ENCODE measurements around the gene SLC24A1.
"Not testable (repeated sequence)": the region's sequence is repeated elsewhere in the genome, so short reads cannot be mapped to it uniquely, and the experiment has no call there.

Gene SLC24A1

DNA sequence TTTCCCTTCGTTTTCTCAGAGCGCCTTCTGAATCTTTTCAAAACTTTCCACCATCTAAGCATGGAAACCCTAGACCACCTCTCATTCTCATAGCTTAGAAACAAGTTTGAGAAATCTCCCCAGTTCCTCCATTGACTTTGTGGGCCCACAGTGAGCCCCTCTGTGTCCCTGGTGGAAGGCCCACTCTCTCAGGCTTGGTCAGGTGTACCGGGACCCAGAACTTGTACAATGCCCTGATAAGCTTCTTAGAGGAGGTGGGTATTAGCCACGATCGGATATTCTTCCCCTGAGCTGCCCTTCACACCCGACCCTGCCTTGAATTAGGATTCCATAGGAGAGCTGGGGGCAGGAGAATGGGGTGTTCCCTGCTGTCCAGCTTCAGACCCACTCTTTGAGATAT lies at the start of gene SLC24A1:
SLC24A1 (plus strand) TSS at position 301 of the 400 bp plus-strand sequence. CDS start 2,143 bp downstream, outside the sequence.
- no peak for DNase-seq

DNA sequence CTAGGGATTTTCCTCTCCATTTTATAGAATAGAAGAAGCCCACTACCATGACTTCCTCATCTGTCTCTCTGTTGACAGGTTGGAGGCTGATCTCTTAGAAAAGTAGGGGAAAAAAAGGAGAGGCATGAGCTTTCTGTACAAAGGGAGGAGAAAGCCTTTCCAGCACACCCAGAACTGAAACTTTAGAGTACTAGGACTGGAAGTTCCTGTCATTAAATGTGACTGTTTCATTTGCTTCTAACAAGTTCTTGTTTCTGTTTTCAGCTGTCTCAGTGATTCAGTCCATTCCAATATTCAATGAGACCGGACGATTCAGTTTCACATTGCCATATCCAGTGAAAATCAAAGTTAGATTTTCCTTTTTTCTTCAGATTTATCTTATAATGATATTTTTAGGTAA lies 49.8 kb upstream of the SLC24A1 start:
- no peak for DNase-seq

DNA sequence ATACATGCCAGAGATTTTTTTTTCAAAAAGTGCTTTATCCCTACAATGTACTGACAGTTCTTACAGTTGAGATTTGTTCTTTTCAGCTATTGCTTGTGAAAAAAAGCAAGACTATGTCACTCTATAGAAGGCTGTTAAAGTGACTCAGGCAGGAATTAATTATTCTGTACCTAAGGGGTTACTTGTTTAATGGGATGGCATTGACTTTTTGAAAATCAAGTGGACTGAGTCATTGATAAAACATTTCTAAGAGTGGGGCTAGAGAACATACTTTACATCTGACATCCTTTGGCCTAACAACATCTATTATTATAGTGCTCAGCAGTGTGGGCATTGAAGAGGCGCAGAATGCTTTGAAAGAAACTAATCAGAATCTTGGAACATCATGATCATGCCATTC lies 45.1 kb upstream of the SLC24A1 start:
- DNase-seq, result no peak

DNA sequence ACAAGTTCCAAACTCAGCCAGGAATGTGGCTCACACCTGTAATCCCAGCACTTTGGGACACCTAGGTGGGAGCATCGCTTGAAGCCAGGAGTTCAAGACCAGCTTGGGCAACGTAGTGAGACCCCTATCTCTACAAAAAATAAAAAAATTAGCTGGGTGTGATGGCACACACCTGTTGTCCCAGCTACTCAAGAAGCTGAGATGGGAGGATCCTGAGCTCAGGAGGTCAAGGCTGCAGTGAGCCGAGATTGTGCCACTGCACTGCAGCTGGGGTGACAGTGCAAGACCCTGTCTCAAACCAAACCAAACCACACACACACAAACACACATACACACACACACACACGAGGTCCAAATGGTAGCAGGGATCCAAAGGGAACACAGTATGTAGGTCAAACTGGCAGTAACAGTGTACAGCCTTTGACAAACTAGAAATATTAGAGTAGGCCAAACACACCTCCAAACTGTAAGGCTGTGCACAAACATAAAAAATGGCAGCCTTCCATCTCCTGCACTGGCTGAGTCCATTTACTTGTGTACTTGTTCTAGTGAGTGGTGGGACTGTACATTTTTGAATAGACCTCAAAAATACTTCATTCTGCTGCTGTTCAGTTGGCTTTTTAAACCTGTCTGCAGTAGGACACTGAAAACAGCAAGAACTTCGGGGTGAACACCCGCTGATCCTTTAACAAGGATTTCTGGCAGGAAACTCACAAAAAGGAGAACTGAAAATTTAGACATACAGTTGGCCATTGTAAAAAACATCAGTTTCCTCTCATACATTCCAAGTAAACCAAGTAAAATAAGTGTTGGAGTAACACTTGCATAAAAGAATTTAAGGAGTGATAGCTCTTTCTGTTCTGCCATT lies 44.4 kb upstream of the SLC24A1 start:
- DNase-seq, result no peak

- DNase-seq, result no peak
Measured at GRCh38 chr15:65578904-65579728, 42.6 kb upstream of the SLC24A1 start.

GRCh38 chr15:65579762-65580161 lies 42.0 kb upstream of the SLC24A1 start:
- no peak for DNase-seq

DNA sequence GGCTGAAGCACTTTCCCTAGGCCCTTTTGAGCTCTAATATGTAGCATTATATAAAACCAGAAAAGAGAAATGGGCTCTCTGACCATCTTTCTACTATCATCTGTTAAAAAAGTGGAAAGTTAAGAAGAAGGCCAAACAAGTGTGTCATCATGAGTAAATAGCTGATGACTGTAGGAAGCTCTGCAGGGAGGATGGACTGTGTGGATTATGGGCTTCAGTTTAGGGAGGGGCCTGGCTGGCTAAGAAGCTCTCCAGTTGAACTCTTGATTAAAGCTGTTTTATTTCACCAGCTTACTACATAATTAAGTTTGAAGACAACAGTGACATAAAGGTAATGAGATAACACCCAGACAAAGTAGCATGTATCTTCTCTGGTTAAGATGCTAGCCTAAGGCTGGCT lies 41.5 kb upstream of the SLC24A1 start:
- no peak for DNase-seq

- peak; percentile 55 to 80 for DNase-seq
Measured at GRCh38 chr15:65583701-65584100, 38.0 kb upstream of the SLC24A1 start.

- DNase-seq, result no peak
Measured at GRCh38 chr15:65584241-65584640, 37.5 kb upstream of the SLC24A1 start.

DNA sequence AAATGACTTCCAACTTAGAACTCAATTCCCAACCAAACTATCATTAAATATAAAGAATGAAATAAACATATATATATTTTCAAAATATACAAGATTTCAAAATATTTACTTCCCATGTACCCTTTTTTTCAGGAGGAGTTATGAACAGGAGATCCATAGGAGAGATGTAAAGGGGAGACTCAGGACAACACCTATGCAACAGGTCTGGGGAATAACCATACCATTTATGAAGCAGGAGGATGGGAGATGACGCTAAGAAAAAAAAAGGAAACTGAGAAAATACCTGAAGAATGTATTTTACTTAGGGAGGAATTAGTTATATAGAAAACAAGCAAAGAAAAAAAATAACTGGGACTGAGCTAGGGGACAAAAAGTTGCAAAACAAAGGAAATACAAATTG lies 34.6 kb upstream of the SLC24A1 start:
- DNase-seq, result no peak

- peak; percentile 12 to 38 for DNase-seq
Measured at GRCh38 chr15:65595960-65596359, 25.8 kb upstream of the SLC24A1 start.

DNA sequence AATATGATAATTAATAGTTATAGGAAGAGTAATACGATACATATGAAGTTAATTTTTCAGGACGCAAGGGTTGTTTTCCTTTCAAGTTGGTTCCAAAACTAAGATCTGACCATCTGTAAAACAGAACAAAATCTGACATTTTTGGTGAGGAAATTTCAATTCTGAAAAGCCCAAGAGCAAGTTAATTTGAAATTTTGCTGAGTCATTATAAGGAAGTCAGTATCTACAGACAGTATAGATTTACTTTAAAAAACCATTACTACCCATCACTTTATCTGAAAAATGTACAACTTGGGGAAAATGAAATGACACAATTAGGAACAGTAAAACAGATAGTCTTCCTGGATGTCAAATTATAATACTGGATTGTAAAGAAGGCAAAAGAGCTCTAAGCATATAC lies 23.3 kb upstream of the SLC24A1 start:
- no peak for DNase-seq

DNA sequence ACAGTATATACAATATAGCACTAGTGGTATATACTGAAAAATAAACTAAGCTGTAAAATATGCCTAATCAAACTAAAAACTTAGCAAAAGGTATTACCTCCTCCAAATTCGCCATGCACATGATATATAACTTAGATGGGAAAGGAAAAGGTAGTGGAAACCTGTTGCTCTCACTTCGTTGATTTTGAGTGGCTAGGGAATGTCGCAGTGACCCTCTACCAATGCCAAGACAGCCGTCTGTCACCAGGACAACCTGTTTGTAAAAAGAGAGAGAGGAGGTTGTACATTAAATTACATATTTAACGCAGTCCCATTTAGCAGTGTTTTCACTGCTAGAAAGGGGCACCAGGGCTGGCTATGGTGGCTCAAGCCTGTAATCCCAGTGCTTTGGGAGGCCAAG lies 22.1 kb upstream of the SLC24A1 start:
- DNase-seq, result no peak

GRCh38 chr15:65603134-65603533 lies 18.6 kb upstream of the SLC24A1 start:
- no peak for DNase-seq

DNA sequence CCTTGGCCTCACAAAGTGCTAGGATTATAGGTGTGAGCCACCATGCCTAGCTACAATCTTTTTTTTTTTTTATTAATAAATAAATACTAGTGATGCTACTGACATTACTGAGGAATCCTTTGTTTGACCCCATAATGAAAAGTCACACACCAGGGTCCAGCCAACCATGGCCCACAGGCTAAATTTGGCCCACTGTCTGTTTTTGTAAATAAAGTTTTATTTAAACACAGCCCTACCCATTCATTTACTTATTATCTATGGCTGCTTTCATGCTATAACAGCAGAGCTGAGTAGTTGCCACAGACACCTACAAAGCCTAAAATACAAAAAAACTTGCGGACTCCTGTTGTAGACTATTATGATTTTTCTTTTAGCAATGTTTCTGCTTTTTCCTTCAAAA lies 18.2 kb upstream of the SLC24A1 start:
- DNase-seq, result no peak

- peak; percentile 91 to 93 for DNase-seq
Measured at GRCh38 chr15:65610871-65611718, 10.6 kb upstream of the SLC24A1 start, which contains the start of gene INTS14. Gene INTS14 (minus strand): TSS chr15:65611131. CDS start chr15:65607380, 3,751 bp downstream.

- no peak for DNase-seq
Measured at GRCh38 chr15:65611888-65612615, 9.7 kb upstream of the SLC24A1 start.

DNA sequence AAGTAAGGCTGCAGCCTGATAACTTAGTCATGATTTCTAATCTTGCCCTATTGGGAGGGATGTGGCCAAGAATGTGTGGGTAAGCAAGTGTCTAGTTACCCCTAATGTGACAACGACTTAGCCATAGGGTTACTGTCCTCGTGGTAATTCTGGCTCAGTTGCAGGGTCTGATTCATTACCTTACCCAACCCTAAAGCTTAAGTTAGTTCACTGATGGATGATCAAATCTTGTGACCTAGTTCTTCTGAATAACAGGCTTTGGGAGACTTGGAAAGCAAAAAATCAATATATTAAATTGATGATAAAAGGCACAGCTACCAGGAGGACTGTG lies 9.2 kb upstream of the SLC24A1 start:
- DNase-seq, result no peak

DNA sequence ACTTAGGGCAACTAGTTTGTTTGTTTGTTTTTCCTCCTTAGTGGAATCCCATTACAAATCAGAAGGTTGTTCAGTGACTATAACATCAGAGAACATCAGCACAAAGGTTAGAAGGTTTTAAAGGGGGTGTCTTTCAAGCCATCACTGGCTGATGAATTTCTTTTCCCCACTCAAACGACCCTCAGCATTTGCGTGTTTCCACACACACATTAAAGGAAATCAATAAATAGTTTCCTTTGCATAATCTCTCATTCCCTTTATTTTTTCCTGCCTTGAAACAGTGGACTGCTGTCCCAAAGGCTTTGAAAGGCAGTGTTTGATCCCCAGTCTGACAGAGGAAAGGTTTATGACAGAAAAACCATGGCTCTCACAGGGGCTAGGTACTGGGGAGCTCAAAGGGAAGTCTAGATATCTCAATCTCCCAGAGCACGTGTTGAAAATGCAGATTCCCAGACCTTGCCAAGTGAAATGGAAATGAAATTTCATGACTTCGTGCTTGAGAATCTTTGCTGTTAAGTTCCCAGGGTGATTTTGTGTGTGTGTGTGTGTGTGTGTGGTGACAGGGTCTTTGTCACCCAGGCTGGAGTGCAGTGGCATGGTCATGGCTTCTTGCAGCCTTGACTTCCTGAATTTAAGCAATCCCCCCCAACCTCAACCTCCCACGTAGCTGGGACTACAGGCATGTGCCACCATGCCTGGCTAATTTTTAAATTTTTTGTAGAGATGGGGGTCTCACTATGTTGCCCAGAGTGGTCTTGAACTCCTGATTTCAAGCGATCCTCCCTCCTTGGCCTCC lies 8.6 kb upstream of the SLC24A1 start:
- no peak for DNase-seq

DNA sequence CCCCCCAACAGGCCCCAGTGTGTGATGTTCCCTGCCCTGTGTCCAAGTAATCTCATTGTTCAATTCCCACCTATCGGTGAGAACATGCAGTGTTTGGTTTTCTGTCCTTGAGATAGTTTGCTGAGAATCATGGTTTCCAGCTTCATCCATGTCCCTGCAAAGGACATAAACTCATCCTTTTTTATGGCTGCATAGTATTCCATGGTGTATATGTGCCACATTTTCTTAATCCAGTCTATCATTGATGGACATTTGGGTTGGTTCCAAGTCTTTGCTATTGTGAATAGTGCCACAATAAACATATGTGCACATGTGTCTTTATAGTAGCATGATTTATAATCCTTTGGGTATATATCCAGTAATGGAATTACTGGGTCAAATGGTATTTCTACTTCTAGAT lies 5.9 kb upstream of the SLC24A1 start:
- not testable (repeated sequence) for DNase-seq

- no peak for DNase-seq
Measured at GRCh38 chr15:65618560-65619109, 3.1 kb upstream of the SLC24A1 start.

Data from CD4-positive, alpha-beta T cell treated with Interferon alpha-2 for 1 hour (primary cell).